NCI-H1092 treated with DMSO at 0.1 percent for 48 hours (cell line): ENCODE data around the gene GAS2L1.

Source experiments
- DNase-seq: peaks from one replicate; lab custom pipeline; 2025; lab: John Stamatoyannopoulos, UW

Gene GAS2L1

GRCh38 chr22:29309332-29310064 lies 3.0 kb downstream of the GAS2L1 start:
- DNase-seq = no peak

GRCh38 chr22:29310065-29310862 lies 3.8 kb downstream of the GAS2L1 start:
- no peak for DNase-seq

- DNase-seq = peak; percentile 5
These were observed 4.5 kb downstream of the GAS2L1 start for GRCh38 chr22:29310863-29311339.

GRCh38 chr22:29311464-29312217 lies 5.2 kb downstream of the GAS2L1 start:
- DNase-seq = no peak

- DNase-seq = no peak
These were observed 6.0 kb downstream of the GAS2L1 start for GRCh38 chr22:29312218-29313125.

- DNase-seq = no peak
These were observed 6.7 kb downstream of the GAS2L1 start for GRCh38 chr22:29313126-29313575.

- no peak for DNase-seq
These were observed 7.4 kb downstream of the GAS2L1 start for GRCh38 chr22:29313576-29314466.

GRCh38 chr22:29314537-29315285 lies 8.3 kb downstream of the GAS2L1 start:
- no peak for DNase-seq

- no peak for DNase-seq
These were observed 9.1 kb downstream of the GAS2L1 start, which contains the start of gene RASL10A for GRCh38 chr22:29315286-29316140. Gene RASL10A, minus strand, starts transcription at chr22:29315697. Its CDS starts 451 bp downstream, at chr22:29315246.

- no peak for DNase-seq
These were observed 9.8 kb downstream of the GAS2L1 start for GRCh38 chr22:29316141-29316828.

- DNase-seq = no peak
These were observed 11.5 kb downstream of the GAS2L1 start for GRCh38 chr22:29317827-29318454.

- DNase-seq = no peak
These were observed 12.6 kb downstream of the GAS2L1 start for GRCh38 chr22:29319072-29319471.

GRCh38 chr22:29320546-29320945 lies 14.1 kb downstream of the GAS2L1 start:
- no peak for DNase-seq

- DNase-seq = no peak
These were observed 17.2 kb downstream of the GAS2L1 start for GRCh38 chr22:29323641-29324040.

GRCh38 chr22:29325356-29325755 lies 18.9 kb downstream of the GAS2L1 start:
- no peak for DNase-seq

GRCh38 chr22:29325785-29326315 lies 19.4 kb downstream of the GAS2L1 start:
- DNase-seq = no peak

GRCh38 chr22:29326481-29326880 lies 20.0 kb downstream of the GAS2L1 start:
- DNase-seq = no peak
